Measurements from ENCODE around the gene ARHGAP35. TPM values are rescaled to one million over a fixed set of nuclear protein-coding genes. Genes with fewer than 3 reads are reported as not detected.
"Not testable (repeated sequence)": the region's sequence is repeated elsewhere in the genome, so short reads cannot be mapped to it uniquely, and the experiment has no call there.

The ARHGAP35 gene
- total RNA-seq, 1 experiment from 2014 or later = 84.8 TPM

- intact Hi-C loops (cut with micrococcal nuclease; ENCODE audit: unreplicated experiment) = no loop called here
- H3K27me3 Mint-ChIP-seq (ENCODE audit: unreplicated experiment) = peaks cover 13% of the 10 kb centered on the region
- no peak for TF ChIP-seq CTCF (IDR thresholded peaks at IDR 0.05; ENCODE audit: unreplicated experiment)
- DNase-seq = no peak
- H3K4me1 Mint-ChIP-seq (ENCODE audit: low read depth, unreplicated experiment) = peaks cover 15% of the 10 kb centered on the region
- H3K4me3 Mint-ChIP-seq (ENCODE audit: low read depth, unreplicated experiment) = no peak overlapping the region
- no TSS peak for BruUV-seq (replicated peaks)
- no peak overlapping the region for H3K27ac Mint-ChIP-seq (ENCODE audit: unreplicated experiment)
- no peaks in the 10 kb centered on the region for H3K9me3 Mint-ChIP-seq (ENCODE audit: low read depth, unreplicated experiment)
- H3K36me3 Mint-ChIP-seq (ENCODE audit: insufficient read depth, unreplicated experiment) = no peaks in the 10 kb centered on the region
- CTCF ChIA-PET = interaction anchor here (0.6 kb wide), 1 partner anchor 63 kb away, joined by 4 read pairs; no protein-coding TSS in a partner anchor
Observed at GRCh38 chr19:46815833-46816627, 44.8 kb upstream of the ARHGAP35 start.

GRCh38 chr19:46818812-46819211 is 42.0 kb upstream of the ARHGAP35 start:
- peaks cover 4% of the 10 kb centered on the region for H3K4me1 Mint-ChIP-seq (ENCODE audit: low read depth, unreplicated experiment)
- CTCF ChIA-PET = no interaction called here
- TF ChIP-seq CTCF (IDR thresholded peaks at IDR 0.05; ENCODE audit: unreplicated experiment) = no peak
- no peaks in the 10 kb centered on the region for H3K9me3 Mint-ChIP-seq (ENCODE audit: low read depth, unreplicated experiment)
- no peak overlapping the region for H3K4me3 Mint-ChIP-seq (ENCODE audit: low read depth, unreplicated experiment)
- DNase-seq = no peak
- no peak overlapping the region for H3K27ac Mint-ChIP-seq (ENCODE audit: unreplicated experiment)
- peaks cover 6% of the 10 kb centered on the region for H3K27me3 Mint-ChIP-seq (ENCODE audit: unreplicated experiment)
- H3K36me3 Mint-ChIP-seq (ENCODE audit: insufficient read depth, unreplicated experiment) = no peaks in the 10 kb centered on the region
- intact Hi-C loops (cut with micrococcal nuclease; ENCODE audit: unreplicated experiment) = no loop called here
- no TSS peak for BruUV-seq (replicated peaks)

- H3K27ac Mint-ChIP-seq (ENCODE audit: unreplicated experiment) = no peak overlapping the region
- H3K36me3 Mint-ChIP-seq (ENCODE audit: insufficient read depth, unreplicated experiment) = no peaks in the 10 kb centered on the region
- no peak overlapping the region for H3K4me3 Mint-ChIP-seq (ENCODE audit: low read depth, unreplicated experiment)
- no peaks in the 10 kb centered on the region for H3K4me1 Mint-ChIP-seq (ENCODE audit: low read depth, unreplicated experiment)
- no peaks in the 10 kb centered on the region for H3K27me3 Mint-ChIP-seq (ENCODE audit: unreplicated experiment)
- DNase-seq = no peak
- no TSS peak for BruUV-seq (replicated peaks)
- intact Hi-C loops (cut with micrococcal nuclease; ENCODE audit: unreplicated experiment) = no loop called here
- H3K9me3 Mint-ChIP-seq (ENCODE audit: low read depth, unreplicated experiment) = no peaks in the 10 kb centered on the region
- TF ChIP-seq CTCF (IDR thresholded peaks at IDR 0.05; ENCODE audit: unreplicated experiment) = no peak
- CTCF ChIA-PET = no interaction called here
Observed at GRCh38 chr19:46821512-46822409, 39.0 kb upstream of the ARHGAP35 start.

GRCh38 chr19:46822410-46822787 is 38.4 kb upstream of the ARHGAP35 start:
- H3K27me3 Mint-ChIP-seq (ENCODE audit: unreplicated experiment); H3K27ac Mint-ChIP-seq (ENCODE audit: unreplicated experiment): not testable (repeated sequence)

More at GRCh38 chr19:46822410-46822787, 38.4 kb upstream of the ARHGAP35 start:
- intact Hi-C loops (cut with micrococcal nuclease; ENCODE audit: unreplicated experiment); CTCF ChIA-PET; H3K4me3 Mint-ChIP-seq (ENCODE audit: low read depth, unreplicated experiment); DNase-seq; H3K9me3 Mint-ChIP-seq (ENCODE audit: low read depth, unreplicated experiment); H3K4me1 Mint-ChIP-seq (ENCODE audit: low read depth, unreplicated experiment); BruUV-seq (replicated peaks); H3K36me3 Mint-ChIP-seq (ENCODE audit: insufficient read depth, unreplicated experiment): not testable (repeated sequence)

Data from Calu3 (cell line).